HG03432 (cell line): ENCODE results near the gene NUDT2.

Experiments
- ATAC-seq: cut with Tn5 transposase; IDR thresholded peaks from one replicate; pipeline ENCODE4 v1.9.1; 2021; ENCODE audit warnings: mild to moderate bottlenecking, moderate library complexity; ENCODE audit not compliant: unreplicated experiment

Gene NUDT2

DNA sequence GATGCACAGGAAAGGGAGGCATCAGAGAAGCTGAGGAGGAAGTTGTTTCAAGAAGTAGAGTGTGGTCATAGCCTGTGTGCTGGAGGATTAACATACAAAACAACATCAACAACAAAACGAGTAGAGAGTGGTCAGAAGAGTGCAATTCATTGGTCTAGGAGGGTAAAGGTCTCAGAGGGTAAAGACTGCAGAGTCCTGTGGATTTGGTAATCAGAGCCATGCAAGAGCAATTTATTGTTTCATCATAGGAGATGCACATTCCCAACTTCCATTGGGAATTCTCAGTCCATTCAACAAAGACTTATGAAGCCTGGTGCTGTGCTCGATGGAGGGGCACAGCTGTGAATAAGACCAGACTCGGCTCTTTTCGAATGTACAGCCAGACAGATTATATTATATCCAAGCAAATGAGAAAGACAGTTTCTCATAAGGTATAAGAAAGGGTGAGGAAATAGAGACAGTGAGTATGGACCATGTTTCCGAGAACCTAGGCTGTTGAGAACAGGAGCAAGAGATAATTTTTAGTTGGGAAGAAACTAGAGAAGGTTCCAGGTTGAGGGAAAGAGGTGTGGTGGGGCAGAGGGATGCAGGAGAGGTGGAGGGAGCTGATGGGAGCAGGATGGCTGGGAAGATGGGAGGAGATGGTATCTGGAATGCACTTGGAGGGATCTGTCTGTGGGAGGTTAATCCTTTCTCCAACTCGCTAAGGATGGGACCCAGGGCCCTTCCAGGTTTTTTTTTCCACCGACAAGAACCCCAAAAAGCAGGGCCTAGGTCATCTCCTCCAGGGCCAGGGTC is 55.2 kb downstream of the NUDT2 start:
- no peak for ATAC-seq

DNA sequence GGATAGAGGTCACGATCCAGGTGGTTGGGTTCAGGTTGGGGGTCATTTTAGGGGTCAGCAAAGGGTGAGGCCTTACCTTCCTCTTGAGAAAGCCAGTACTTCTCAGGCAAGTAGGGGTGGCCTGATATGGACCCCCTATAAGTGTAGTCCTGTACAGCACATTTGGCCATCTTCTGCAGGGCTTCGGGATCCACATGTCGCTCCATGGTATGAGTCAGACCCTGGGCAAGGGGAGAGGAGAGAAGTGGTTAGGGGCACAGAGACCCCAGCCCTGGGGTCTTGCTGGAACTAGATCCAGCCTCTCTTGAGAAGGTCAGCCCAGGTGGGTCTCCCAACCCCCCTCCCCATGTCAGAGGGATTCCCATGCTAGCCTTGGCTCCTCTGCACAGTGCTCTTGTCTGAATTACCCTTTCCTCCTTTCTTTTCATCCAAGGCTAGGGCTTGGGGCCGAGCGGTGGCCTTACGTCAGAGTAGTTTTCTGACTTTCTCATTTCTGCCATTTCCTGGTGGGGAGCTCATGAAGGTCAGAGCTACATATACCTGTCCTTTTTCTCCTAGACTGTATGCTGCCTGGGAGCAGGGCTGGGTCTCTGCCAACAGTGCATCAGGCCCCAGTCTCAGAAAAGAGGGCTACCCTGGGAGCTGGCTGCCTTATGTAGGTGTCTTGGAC is 56.3 kb downstream of the NUDT2 start:
- ATAC-seq: no peak

DNA sequence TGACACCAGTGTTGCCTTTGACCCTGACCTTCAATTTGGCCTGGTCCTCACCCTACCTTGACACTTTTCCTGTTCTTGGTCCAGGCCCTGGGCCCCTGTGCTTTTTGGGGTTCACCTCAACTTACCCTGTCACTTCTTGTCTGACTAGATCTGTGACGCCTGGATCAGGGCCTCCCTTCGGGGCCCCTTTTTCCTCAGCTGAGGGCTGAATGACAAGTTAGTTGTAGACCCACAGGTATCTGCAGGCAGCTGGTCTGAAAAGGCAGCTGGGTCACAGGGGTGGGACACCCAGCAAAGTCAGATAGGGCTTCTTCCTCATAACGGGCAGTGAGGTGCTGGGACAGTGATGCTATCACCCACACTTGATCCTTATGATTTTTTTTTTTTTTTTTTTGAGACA is 57.3 kb downstream of the NUDT2 start:
- no peak for ATAC-seq

DNA sequence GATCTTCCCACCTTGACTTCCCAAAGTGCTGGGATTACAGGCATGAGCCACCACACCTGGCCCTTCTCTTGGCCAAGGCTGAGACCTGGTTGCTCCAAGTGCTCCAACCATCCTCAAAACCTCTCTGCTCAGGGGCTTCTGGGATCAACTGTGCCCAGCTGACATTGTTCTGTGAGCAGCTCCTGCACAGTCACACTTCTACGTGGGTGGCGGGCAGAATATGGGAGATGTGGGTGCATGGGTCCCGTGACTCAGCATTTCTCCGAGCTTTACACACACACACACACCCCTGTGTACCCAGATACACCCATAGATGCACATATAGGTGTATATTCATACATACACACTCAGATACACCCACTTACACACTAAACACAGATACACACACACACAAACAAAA is 57.9 kb downstream of the NUDT2 start:
- no peak for ATAC-seq

DNA sequence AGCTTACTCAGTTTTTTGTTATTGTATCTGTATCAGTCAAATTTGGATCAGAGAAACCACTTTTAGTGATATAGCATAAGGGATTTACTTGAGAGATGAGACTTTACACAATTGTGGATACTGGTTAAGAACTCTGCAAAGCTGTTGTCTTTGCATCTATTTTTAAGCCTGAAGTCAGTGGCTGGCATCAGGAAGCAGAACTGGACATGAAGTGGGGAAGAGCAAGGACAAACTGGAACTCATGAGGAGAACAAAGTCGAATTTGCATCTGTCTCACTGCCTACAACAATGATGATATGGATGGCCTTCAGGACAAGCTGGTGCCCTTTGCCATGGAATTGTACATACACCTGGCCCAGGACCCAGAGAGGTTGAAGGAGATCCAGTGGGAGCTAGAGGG is 63.1 kb downstream of the NUDT2 start:
- no peak for ATAC-seq
